NT2/D1 (cell line): ENCODE data around the gene ACBD3.

ENCODE experiments used
- SUZ12 ChIP-seq: IDR thresholded peaks from 2 replicates; pipeline ENCODE4 v1.6.1; 2011; ENCODE audit not compliant: insufficient read length, insufficient read depth; ENCODE audit errors: extremely low read depth
- YY1 ChIP-seq: IDR thresholded peaks from 2 replicates; pipeline ENCODE4 v1.6.1; 2011; ENCODE audit not compliant: insufficient read length, insufficient read depth

DNA sequence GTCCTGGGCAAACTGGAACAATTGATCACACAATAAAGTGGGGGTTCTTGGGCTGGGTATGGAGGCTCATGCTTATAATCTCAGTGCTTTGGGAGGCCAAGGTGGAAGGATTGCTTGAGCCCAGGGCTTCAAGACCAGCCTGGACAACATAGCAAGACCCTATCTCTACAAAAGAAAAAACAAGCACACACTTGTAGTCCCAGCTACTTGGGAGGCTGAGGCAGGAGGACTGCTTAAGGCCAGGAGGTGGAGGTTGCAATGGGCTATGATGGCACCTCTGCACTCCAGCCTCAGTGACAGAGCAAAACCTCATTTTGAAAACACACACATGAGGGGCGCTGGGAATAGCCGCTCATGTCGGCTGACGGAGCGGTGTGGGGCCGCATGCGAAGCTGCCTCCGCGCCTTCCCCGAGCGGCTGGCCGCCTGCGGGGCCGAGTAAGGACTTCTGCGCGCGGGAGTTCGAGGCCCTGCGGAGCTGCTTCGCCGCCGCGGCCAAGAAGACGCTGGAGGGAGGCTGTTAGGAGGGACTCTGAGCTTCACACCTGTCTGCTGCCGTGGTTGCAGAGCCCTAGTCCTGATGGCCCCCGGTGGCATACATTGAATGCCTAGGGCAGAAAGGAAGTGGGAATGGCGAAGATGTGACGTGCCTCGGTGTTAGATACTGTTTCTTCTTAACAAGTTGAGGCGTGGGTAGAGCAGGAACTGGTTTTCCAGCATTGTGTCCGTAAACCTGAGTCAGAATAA, 59.5 kb downstream of the ACBD3 start:
- TF ChIP-seq YY1 (no peak), SUZ12 (no peak)
